SKM-1 (cell line): ENCODE results near the gene ATP9A.
"Not testable (repeated sequence)": the region's sequence is repeated elsewhere in the genome, so short reads cannot be mapped to it uniquely, and the experiment has no call there.

Experiments
- DNase-seq: peaks from one replicate; lab custom pipeline; 2025; ENCODE audit not compliant: unreplicated experiment; lab: John Stamatoyannopoulos, UW

ATP9A gene

GRCh38 chr20:51757226-51757625, 11.0 kb downstream of the ATP9A start:
- DNase-seq = no peak

- no peak for DNase-seq
These were observed 11.5 kb downstream of the ATP9A start for GRCh38 chr20:51756653-51757052.

GRCh38 chr20:51753220-51753619, 15.0 kb downstream of the ATP9A start:
- not testable (repeated sequence) for DNase-seq

- no peak for DNase-seq
These were observed 15.7 kb downstream of the ATP9A start for GRCh38 chr20:51752343-51752951.

- DNase-seq = no peak
These were observed 17.3 kb downstream of the ATP9A start for GRCh38 chr20:51750770-51751388.

- no peak for DNase-seq
These were observed 18.0 kb downstream of the ATP9A start for GRCh38 chr20:51750037-51750769.

- DNase-seq = no peak
These were observed 18.5 kb downstream of the ATP9A start for GRCh38 chr20:51749674-51750036.

GRCh38 chr20:51747182-51747911, 20.8 kb downstream of the ATP9A start:
- no peak for DNase-seq

- no peak for DNase-seq
These were observed 22.4 kb downstream of the ATP9A start for GRCh38 chr20:51745804-51746203.

GRCh38 chr20:51740838-51741237, 27.4 kb downstream of the ATP9A start:
- DNase-seq = no peak

- not testable (repeated sequence) for DNase-seq
These were observed 27.9 kb downstream of the ATP9A start for GRCh38 chr20:51740308-51740707.

GRCh38 chr20:51739722-51740249, 28.4 kb downstream of the ATP9A start:
- DNase-seq = no peak

- no peak for DNase-seq
These were observed 29.2 kb downstream of the ATP9A start for GRCh38 chr20:51738877-51739447.

- DNase-seq = not testable (repeated sequence)
These were observed 29.9 kb downstream of the ATP9A start for GRCh38 chr20:51738261-51738660.

GRCh38 chr20:51736947-51737346, 31.2 kb downstream of the ATP9A start:
- DNase-seq = no peak

GRCh38 chr20:51735728-51736600, 32.2 kb downstream of the ATP9A start:
- no peak for DNase-seq

- DNase-seq = no peak
These were observed 33.1 kb downstream of the ATP9A start for GRCh38 chr20:51734876-51735720.

GRCh38 chr20:51733070-51733469, 35.1 kb downstream of the ATP9A start:
- DNase-seq = no peak

GRCh38 chr20:51732096-51732791, 35.9 kb downstream of the ATP9A start:
- DNase-seq = no peak
